GM21786 (cell line): ENCODE measurements around the gene FRMD8.
A peak's percentile ranks its signal among the peaks of the same experiment; 100 is the strongest.
"Not testable (repeated sequence)": the region's sequence is repeated elsewhere in the genome, so short reads cannot be mapped to it uniquely, and the experiment has no call there.

Experiments
- ATAC-seq: cut with Tn5 transposase; IDR thresholded peaks from one replicate; pipeline ENCODE4 v1.9.1; 2021; ENCODE audit not compliant: unreplicated experiment

The FRMD8 gene

GRCh38 chr11:65412271-65413076 lies 26.0 kb downstream of the FRMD8 start:
- ATAC-seq = no peak

GRCh38 chr11:65413077-65413664 lies 26.7 kb downstream of the FRMD8 start:
- ATAC-seq = not testable (repeated sequence)

- ATAC-seq = no peak
Observed at GRCh38 chr11:65414776-65415498, 28.5 kb downstream of the FRMD8 start.

DNA sequence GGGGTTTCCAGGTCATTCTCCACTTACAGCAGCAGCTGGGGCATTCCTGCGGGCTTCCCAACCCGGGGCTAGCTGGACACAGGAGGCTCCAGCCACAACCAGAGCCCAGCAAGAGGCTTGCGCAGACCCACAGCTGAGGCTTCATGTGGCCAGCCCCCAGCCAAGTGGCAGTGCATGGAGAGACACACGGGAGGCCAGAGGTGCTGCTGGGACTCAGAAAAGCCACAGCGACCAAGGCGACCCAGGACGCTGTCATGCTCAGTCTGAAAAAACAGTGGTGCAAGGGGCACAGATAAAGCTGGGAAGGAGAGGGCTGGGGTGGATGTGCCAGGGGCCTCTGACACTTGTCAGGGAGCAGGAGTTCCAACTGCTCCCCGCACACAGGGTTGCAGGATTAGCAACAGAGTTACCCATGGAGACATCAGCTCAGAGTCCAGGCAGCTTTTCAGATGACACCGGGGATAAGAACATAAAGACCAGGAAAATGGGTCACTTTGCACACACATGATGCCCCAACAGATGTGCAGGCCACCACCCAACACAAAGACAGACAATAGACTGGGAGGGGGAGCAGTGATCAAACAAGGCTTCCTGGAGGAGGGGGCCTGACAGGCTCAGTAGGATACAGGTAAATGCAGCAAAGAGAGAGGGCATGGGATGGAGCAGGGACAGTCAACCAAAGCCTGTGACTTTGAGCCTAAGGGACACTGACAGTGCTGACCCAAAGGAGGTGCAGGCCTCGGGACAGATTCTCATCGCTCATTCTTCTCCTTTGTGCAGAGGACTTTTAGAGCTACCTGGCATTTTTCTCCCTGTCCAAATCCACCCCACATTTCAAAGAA lies 29.3 kb downstream of the FRMD8 start:
- ATAC-seq = no peak

GRCh38 chr11:65416341-65416824 lies 29.9 kb downstream of the FRMD8 start:
- peak; percentile 22 for ATAC-seq

DNA sequence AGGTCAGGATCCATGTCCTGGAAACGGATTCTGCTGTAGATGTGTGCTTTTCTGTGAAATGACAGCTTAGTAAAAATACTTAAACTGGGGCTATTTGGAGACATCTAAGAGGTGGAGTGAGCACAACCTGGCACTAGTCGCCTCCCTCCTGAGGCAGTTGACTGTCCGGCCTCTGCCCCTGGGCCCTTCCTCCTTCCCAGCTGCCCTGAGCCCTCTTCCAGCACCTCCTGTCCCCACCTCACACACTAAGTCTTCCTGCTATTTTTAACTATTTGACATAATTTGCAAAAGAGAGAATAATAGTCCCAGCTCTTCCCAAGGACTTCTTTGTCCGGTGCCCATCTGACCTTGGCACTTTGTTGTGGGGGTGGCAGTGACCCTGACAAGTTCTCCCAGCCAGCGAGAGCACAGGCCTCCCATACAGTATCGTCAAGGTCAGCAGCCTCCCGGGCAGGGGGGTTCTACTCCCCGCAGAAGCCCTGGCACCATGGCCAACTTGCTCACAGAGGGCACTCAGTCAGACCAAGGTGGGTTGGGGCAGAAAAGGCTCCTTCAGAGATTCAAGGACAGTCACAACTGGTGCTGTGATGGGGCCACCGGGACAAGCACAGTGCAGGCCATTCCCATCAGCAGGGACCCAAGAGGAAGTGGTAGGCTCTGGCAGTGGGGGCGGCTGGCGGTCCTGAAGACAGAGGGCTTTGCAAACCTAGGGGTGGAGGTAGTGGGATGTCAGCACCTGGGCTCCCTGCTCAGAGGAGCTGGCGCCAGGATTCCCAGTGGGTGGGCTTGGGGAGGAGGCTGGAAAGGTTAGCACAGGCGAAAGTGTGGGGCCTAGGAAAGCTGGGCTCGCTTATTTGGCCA lies 30.6 kb downstream of the FRMD8 start:
- no peak for ATAC-seq

DNA sequence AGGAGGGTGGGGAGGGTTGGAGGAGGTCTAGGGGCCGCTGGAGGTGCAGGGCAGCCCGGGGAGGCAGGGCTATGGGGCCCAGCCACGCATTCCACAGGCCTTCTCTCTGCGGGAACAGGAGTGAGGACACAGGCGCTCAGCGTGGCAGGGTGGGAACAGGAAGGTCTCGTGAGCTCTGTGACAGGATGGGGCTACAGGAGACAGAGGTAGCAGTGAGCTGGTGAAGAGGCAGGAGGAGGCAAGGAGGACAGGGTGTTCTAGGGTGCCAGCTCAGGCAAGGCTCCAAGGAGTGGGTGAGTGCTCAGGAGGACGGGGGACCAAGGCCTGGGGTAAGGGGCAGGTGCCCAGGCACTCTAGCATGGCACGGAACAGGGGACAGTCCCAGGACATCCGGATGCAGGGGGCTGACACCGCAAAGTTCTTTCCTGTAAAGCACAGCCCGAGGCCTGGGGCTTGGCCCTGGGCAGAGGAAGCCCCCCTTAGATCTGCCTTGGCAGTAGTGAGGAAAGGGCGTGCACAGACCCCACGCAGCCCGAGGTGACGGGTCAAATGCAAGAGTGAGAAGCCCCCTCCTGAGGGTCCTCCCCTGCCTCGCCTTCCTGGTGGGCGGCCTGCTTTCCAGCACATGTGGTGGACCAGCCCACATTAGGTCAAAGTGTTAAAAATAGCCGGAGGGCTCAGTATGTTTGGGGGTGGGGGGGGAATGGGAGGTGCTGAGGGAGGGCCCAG lies 31.4 kb downstream of the FRMD8 start:
- no peak for ATAC-seq

- no peak for ATAC-seq
Observed at GRCh38 chr11:65418431-65418680, 31.9 kb downstream of the FRMD8 start.

- peak; percentile 31 for ATAC-seq
Observed at GRCh38 chr11:65418681-65419459, 32.4 kb downstream of the FRMD8 start.

DNA sequence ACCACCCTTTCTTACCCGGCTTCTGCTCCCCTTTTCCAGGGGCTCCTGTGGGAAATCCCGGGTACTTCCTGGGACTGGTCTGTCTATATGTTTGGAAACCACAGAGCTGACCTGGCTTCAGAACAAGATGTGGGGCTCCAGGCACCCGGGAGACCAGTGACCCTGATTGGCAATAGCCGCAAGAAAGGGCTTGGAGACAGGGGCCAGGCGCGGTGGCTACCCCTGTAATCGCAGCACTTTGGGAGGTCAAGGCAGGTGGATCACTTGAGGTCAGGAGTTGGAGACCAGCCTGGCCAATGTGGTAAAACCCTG lies 33.0 kb downstream of the FRMD8 start:
- no peak for ATAC-seq

GRCh38 chr11:65419772-65420481 lies 33.5 kb downstream of the FRMD8 start:
- ATAC-seq = no peak

- no peak for ATAC-seq
Observed at GRCh38 chr11:65420506-65420905, 34.1 kb downstream of the FRMD8 start.

GRCh38 chr11:65420979-65421793 lies 34.7 kb downstream of the FRMD8 start:
- ATAC-seq = no peak

GRCh38 chr11:65421794-65422632 lies 35.6 kb downstream of the FRMD8 start:
- ATAC-seq = peak; percentile 19

DNA sequence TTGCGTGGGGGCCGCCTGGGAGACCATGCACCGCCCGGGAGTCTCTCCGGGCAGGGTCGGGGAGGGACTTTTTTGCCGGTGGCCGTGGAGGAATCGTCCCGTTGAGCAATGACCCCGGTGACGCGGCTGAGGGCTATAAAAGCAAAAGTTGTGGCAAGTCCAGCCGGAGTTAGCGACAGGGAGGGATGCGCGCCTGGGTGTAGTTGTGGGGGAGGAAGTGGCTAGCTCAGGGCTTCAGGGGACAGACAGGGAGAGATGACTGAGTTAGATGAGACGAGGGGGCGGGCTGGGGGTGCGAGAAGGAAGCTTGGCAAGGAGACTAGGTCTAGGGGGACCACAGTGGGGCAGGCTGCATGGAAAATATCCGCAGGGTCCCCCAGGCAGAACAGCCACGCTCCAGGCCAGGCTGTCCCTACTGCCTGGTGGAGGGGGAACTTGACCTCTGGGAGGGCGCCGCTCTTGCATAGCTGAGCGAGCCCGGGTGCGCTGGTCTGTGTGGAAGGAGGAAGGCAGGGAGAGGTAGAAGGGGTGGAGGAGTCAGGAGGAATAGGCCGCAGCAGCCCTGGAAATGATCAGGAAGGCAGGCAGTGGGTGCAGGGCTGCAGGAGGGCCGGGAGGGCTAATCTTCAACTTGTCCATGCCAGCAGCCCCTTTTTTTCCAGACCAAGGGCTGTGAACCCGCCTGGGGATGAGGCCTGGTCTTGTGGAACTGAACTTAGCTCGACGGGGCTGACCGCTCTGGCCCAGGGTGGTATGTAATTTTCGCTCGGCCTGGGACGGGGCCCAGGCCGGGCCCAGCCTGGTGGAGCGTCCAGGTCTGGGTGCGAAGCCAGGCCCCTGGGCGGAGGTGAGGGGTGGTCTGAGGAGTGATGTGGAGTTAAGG lies 36.4 kb downstream of the FRMD8 start, which contains the start of gene NEAT1:
NEAT1 (plus strand) TSS at position 166 of the 883 bp plus-strand sequence.
- ATAC-seq = no peak
